ENCODE results near the gene MAP3K3. TPM values are rescaled to one million over a fixed set of nuclear protein-coding genes. Genes with fewer than 3 reads are reported as not detected.

Gene MAP3K3
- total and polyA plus RNA-seq, 2 donors (not counting 1 experiment from before 2014, with no cell fraction given) = 49.1 to 74.7 TPM

DNA sequence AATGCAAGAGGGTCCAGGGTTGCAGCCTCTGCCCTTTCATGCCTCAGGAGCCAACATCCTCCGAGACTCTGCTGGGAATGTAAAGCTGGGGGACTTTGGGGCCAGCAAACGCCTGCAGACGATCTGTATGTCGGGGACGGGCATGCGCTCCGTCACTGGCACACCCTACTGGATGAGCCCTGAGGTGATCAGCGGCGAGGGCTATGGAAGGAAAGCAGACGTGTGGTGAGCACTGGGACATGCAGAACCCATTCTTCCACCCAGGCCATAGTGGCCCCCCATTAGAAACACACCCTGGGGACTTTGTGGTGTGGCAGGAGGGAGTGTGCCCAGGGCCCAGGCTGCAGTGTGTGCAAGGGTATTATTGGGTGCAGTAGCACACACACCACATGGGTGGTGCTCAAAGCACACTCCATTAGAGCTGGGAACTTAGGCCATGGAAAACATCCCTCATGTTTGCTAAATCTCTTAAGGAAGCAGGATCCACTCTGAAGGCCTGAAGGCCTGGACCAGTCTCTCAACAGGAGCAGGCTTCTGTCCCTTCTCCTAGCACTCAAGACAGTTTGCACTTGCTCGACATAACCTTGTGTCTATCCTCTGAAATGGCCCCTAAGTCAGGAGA is 70.1 kb downstream of the MAP3K3 start:
- no peak overlapping the region for H3K4me2 ChIP-seq (replicated peaks; ENCODE audit: low read depth, low read length, poor library complexity, severe bottlenecking)
- peaks cover 19% of the 10 kb centered on the region for H3K79me2 ChIP-seq (ENCODE audit: control insufficient read depth, insufficient read depth, low read length)
- H3K4me1 ChIP-seq (ENCODE audit: control insufficient read depth in 2 of 2, insufficient read depth in 2 of 2, low read length in 2 of 2) = peaks cover 34 to 42% of the 10 kb centered on the region in 2 donors
- H3K27me3 Mint-ChIP-seq = no peaks in the 10 kb centered on the region
- H3K4me3 ChIP-seq (ENCODE audit: control extremely low read depth in 1 of 5, extremely low read depth in 1 of 5, insufficient read depth in 1 of 5, low read depth in 2 of 5, low read length in 4 of 5) = no peak overlapping the region
- peaks cover 1 to 72% of the 10 kb centered on the region in 2 experiments for H3K36me3 ChIP-seq (replicated peaks in 1 of 2; ENCODE audit: control extremely low read depth in 1 of 2, control insufficient read depth in 1 of 2, extremely low read depth in 1 of 2, insufficient read depth in 2 of 2, low read length in 1 of 2)
- H3K4me3 Mint-ChIP-seq = no peak overlapping the region
- TF ChIP-seq, protein P1, sequence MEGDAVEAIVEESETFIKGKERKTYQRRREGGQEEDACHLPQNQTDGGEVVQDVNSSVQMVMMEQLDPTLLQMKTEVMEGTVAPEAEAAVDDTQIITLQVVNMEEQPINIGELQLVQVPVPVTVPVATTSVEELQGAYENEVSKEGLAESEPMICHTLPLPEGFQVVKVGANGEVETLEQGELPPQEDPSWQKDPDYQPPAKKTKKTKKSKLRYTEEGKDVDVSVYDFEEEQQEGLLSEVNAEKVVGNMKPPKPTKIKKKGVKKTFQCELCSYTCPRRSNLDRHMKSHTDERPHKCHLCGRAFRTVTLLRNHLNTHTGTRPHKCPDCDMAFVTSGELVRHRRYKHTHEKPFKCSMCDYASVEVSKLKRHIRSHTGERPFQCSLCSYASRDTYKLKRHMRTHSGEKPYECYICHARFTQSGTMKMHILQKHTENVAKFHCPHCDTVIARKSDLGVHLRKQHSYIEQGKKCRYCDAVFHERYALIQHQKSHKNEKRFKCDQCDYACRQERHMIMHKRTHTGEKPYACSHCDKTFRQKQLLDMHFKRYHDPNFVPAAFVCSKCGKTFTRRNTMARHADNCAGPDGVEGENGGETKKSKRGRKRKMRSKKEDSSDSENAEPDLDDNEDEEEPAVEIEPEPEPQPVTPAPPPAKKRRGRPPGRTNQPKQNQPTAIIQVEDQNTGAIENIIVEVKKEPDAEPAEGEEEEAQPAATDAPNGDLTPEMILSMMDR (IDR thresholded peaks at IDR 0.05) = no peak
- no peak for TF ChIP-seq EZH2 (IDR thresholded peaks at IDR 0.05; ENCODE audit: borderline replicate concordance, insufficient read depth, low read depth, low read length, poor library complexity, severe bottlenecking)
- no peaks in the 10 kb centered on the region for H3K27me3 ChIP-seq (replicated peaks in 1 of 4; ENCODE audit: control extremely low read depth in 1 of 4, control insufficient read depth in 3 of 4, insufficient read depth in 4 of 4, low read length in 3 of 4)
- DNase-seq (no peak), ATAC-seq (ENCODE audit: low read depth) (no peak)
- WGBS (ENCODE audit: insufficient coverage) = 95% methylated on average over 10 of the region's 11 CpGs
- no peak overlapping the region for H2AFZ ChIP-seq (ENCODE audit: insufficient read depth, low read depth, low read length, poor library complexity, severe bottlenecking)
- H3K27ac ChIP-seq (ENCODE audit: low read length in 2 of 2) = peak overlapping the region in 1 of 2 donors; percentile 14
- H3K4me1 Mint-ChIP-seq = peaks cover 44% of the 10 kb centered on the region
- ChIA-PET CTCF (interaction anchor here (3.3 kb wide), 1 partner anchor 18 kb away, joined by 46 read pairs; no protein-coding TSS in a partner anchor), POLR2A (interaction anchor here (1.1 kb wide), 1 partner anchor 9 kb away, joined by 3 read pairs; no protein-coding TSS in a partner anchor)
- no peaks in the 10 kb centered on the region for H3K9me3 Mint-ChIP-seq (ENCODE audit: insufficient read depth)
- peaks cover 32% of the 10 kb centered on the region for H4K20me1 ChIP-seq (ENCODE audit: control insufficient read depth, insufficient read depth, low read length, poor library complexity, severe bottlenecking)
- intact Hi-C loops (cut with micrococcal nuclease) = no loop called here
- no peaks in the 10 kb centered on the region for H3K9me3 ChIP-seq (ENCODE audit: control extremely low read depth in 1 of 3, control insufficient read depth in 2 of 3, insufficient read depth in 1 of 3, low read length in 2 of 3)
- peak overlapping the region; percentile 37 for H3K27ac Mint-ChIP-seq
- no peak overlapping the region for H3K9ac ChIP-seq (ENCODE audit: low read length)
